Fibroblast of skin of scalp (primary cell): ENCODE measurements around the gene DIO3.
"Not testable (repeated sequence)": the region's sequence is repeated elsewhere in the genome, so short reads cannot be mapped to it uniquely, and the experiment has no call there.

Experiments used
- DNase-seq: peaks from one replicate; pipeline ENCODE4 v3.0.0-alpha.2; 2013

Gene DIO3

GRCh38 chr14:101543814-101544213, 17.5 kb upstream of the DIO3 start:
- DNase-seq, result no peak

DNA sequence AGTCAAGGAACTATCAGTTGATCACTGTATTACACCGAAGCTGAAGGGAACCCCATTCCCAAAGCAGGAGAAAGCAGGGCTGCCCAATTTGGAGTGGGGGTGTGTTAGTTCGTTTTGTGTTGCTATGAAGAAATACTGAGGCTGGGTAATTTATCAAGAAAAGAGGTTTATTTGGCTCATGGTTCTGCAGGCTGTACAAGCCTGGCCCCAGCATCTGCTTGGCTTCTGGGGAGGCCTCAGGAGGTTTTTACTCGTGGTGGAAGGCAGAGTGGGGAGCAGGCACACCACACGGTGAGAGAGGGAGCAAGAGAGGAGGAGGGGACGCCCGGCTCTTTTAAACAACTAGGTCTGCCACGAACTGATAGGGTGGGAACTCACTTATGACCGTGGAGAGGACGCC, 16.7 kb upstream of the DIO3 start:
- no peak for DNase-seq

- no peak for DNase-seq
Measured at GRCh38 chr14:101546706-101547105, 14.6 kb upstream of the DIO3 start.

- no peak for DNase-seq
Measured at GRCh38 chr14:101547107-101547738, 14.1 kb upstream of the DIO3 start.

GRCh38 chr14:101547961-101548669, 13.2 kb upstream of the DIO3 start:
- no peak for DNase-seq

- DNase-seq, result no peak
Measured at GRCh38 chr14:101548710-101549109, 12.6 kb upstream of the DIO3 start.

DNA sequence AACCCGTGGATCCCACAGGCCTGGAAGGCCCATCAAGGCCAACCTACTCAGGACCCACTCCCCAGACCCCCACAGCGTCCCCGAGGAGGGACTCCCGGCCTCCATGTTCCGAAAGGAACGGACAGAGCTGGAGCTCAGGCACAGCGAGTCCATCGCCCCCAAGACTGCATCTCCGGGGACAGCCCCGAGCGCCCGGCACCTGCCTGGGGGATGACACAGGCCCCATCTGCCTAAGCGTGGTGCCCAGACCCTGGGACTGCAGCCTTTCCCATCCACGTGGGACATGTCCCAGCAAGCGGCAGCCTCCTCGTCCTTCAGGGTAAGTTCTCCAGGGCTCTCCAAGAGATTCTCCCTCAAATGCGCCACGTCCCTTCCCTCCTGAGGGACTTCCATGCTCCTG, 12.1 kb upstream of the DIO3 start:
- DNase-seq, result no peak

GRCh38 chr14:101550202-101550912, 10.9 kb upstream of the DIO3 start:
- DNase-seq, result not testable (repeated sequence)

GRCh38 chr14:101551729-101552595, 9.3 kb upstream of the DIO3 start:
- no peak for DNase-seq

- DNase-seq, result no peak
Measured at GRCh38 chr14:101552786-101553231, 8.5 kb upstream of the DIO3 start.

- no peak for DNase-seq
Measured at GRCh38 chr14:101553393-101553792, 7.9 kb upstream of the DIO3 start.

DNA sequence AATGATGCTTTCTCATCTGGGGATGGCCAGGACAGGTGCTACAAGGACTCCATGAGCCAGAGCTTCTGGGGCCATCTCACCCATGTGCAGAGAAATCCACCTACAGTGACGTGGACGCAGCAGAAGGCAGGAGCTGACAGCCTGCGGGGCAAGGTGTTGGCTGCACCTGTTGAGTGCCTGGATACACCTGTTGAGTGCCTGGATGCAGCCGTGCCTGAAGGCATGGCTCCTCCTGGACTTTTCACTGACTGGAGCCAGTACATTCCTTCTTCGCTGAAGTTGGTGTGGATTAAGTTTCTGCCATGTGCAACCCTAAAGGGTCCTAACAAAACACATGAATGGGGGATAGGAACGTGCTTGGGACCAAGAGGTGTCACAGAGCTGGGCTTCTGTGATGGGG, 7.4 kb upstream of the DIO3 start:
- no peak for DNase-seq

- no peak for DNase-seq
Measured at GRCh38 chr14:101554991-101555668, 6.2 kb upstream of the DIO3 start.

DNA sequence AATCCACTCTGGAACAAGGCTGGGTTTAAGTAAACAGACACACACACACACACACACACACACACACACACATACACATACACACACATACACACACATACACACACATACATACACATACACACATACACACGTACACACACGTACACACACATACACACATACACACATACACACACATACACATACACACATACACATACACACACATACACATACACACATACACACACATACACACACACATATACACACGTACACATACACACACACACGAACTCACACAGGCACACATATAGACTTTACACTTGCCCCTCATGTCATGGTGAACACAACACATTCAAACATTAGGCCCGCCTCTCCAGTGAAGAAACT, 5.6 kb upstream of the DIO3 start:
- DNase-seq, result peak; percentile 3

- no peak for DNase-seq
Measured at GRCh38 chr14:101556131-101556530, 5.2 kb upstream of the DIO3 start.

DNA sequence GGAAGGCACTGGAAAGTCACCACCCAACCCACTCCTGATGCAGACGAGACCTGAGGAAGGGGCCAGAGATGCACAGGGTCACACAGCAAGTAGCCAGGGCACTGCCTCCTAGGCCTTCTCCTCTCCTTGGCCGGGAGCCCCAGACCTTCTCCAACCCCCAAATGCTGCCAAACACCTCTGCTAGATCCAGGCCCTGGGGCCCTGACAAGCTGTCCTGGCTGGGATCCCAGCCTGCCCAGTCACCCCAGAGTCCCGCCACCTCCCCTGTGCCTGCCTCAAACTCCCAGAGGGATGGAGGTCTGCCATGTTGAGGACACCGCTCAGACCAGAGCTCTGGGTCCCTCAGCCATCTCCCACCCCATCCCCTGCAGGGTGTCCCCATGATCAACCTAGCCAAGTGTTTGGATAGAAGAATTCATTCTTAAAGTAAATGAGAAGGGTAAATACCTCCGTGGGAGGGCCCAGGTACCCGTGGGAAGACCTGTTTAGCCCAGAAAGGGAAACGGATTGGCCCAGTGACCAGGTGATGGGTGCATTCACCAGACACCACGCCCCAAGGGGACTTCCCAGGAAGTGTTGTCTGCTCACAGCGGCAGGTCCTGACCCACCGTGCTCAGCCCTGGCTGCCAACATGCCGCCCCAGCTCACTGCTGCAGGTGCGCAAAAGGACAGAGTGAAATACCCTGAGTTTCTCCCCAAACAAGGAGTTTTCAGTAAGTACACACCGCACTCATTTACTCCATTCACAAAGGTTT, 4.6 kb upstream of the DIO3 start:
- DNase-seq, result no peak

GRCh38 chr14:101557321-101557695, 4.0 kb upstream of the DIO3 start:
- no peak for DNase-seq

- no peak for DNase-seq
Measured at GRCh38 chr14:101557811-101558738, 3.2 kb upstream of the DIO3 start.

- no peak for DNase-seq
Measured at GRCh38 chr14:101558739-101559240, 2.5 kb upstream of the DIO3 start.

GRCh38 chr14:101559250-101559623, 2.1 kb upstream of the DIO3 start:
- no peak for DNase-seq
